DLD1 (cell line): ENCODE measurements around the gene TTBK1.

ENCODE experiments used
- in situ Hi-C: cut with HindIII; loops from 2 replicates; pipeline ENCODE4 v1.10.0; 2017; ENCODE audit warnings: low sequenced_read_pairs

TTBK1 gene

DNA sequence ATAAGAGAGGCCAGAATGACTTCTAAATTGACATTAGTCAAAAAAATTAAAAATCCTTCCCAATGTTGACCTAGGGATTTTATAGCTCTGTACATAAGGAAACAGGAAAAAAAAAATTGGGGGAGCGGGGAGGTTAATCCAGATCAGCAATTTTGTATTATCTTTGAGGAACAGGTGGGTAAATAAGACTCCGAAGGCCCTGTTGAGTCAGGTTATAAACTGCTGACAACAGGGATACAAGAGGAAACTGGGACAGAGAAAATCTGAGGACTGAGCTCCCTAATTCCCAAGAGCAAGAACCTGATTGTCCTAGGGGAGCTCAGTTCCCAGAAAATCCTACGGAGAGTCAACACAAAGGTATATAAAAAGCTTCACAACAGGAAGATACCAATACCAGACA, 92.2 kb downstream of the TTBK1 start:
- in situ Hi-C loops = no loop called here

DNA sequence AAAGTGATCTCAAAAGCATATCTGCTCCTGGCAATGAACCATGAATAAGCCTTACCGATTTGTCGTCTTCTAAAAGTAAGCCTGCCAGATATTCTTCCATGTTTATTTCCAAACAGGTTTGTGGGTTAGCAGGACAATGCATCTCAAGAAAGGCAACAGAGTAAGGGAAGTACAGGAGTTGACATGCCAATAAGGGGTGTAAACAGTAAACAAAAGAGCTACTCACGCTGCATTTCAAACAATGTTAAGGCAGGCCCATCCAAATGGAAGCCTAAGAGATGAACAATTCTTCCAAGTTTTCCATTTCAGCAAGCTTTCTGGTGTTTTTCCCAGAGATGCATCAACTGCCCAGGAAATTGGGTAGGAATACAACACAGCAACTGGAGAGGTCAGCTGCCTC, 93.1 kb downstream of the TTBK1 start:
- in situ Hi-C loops = no loop called here
